Mesodermal cell (in vitro differentiated cells): ENCODE measurements around the gene CCDC38.

Source experiments
- H3K27ac ChIP-seq: 2 replicates; pipeline ENCODE4 v1.7.0; 2013; ENCODE audit warnings: mild to moderate bottlenecking, low read depth, low read length, moderate library complexity; ENCODE audit not compliant: severe bottlenecking
- H3K36me3 ChIP-seq: 2 replicates; pipeline ENCODE4 v1.7.1; 2013; ENCODE audit warnings: mild to moderate bottlenecking, low read length, moderate library complexity; ENCODE audit not compliant: control insufficient read depth, insufficient read depth
- H3K4me1 ChIP-seq: one replicate; pipeline ENCODE4 v1.7.1; 2013; ENCODE audit warnings: mild to moderate bottlenecking, low read length; ENCODE audit not compliant: insufficient read depth, control insufficient read depth, poor library complexity, severe bottlenecking
- H3K4me3 ChIP-seq: 2 replicates; pipeline ENCODE4 v1.7.0; 2013; ENCODE audit warnings: low read length, control low read depth, mild to moderate bottlenecking; ENCODE audit not compliant: insufficient read depth, poor library complexity, severe bottlenecking; ENCODE audit errors: extremely low read depth
- H3K9me3 ChIP-seq: 2 replicates; pipeline ENCODE4 v1.7.1; 2013; ENCODE audit warnings: mild to moderate bottlenecking, low read length, moderate library complexity; ENCODE audit not compliant: control insufficient read depth
- WGBS, 2 experiments: methylation state at CpG; one replicate each; pipeline ENCODE4 v1.1.5; 2013; ENCODE audit warnings: missing lambda C conversion rate in 2 of 2; ENCODE audit not compliant: insufficient coverage in 2 of 2; 5-methylcytosine and 5-hydroxymethylcytosine counted together

CCDC38 gene

DNA sequence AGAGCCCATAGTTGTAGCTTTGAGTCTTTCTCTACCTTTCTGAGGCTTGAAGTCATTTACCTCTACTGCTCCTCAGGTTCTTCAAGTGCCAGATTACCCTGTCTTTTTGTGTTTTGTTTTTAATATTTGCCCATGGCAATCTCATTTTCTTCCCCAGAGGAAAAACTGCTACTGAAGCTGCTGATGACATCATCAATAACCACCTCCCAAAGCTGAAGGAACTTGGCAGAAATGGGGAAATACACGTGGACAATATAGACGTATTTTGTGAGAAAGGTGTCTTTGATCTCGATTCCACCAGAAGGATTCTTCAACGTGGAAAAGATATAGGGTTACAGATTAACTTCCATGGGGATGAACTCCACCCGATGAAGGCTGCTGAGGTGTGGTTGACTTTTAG is 17.8 kb upstream of the CCDC38 start:
- Histone ChIP-seq H3K36me3 (no peaks in the 10 kb centered on the region), H3K9me3 (no peaks in the 10 kb centered on the region), H3K27ac (no peak overlapping the region), H3K4me3 (no peak overlapping the region), H3K4me1 (no peaks in the 10 kb centered on the region)
- 70 to 90% methylated on average over 3 of the region's 5 CpGs for WGBS, 2 experiments

DNA sequence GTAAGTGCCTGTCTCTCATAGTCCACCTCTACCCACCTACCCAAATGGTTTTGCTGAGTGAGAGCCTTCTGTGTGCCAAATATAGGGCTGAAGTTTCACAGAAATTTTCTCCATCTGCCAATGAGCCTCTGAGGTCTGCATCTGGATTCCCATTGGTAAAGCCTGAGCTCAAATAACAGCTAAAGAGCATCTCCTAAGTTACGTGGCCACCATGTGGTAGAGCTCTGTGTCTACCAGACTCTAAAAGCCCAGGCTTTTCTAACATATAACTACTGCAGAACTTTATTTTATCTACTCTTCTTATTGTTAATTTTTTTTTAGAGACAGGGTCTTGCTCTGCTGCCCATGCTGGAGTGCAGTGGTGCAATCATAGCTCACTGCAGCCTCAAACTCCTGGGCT is 16.7 kb upstream of the CCDC38 start:
- Histone ChIP-seq H3K4me1 (no peaks in the 10 kb centered on the region), H3K9me3 (no peaks in the 10 kb centered on the region), H3K4me3 (no peak overlapping the region), H3K27ac (no peak overlapping the region), H3K36me3 (no peaks in the 10 kb centered on the region)
- 71 to 83% methylated on average over 1 of the region's 1 CpG for WGBS, 2 experiments

DNA sequence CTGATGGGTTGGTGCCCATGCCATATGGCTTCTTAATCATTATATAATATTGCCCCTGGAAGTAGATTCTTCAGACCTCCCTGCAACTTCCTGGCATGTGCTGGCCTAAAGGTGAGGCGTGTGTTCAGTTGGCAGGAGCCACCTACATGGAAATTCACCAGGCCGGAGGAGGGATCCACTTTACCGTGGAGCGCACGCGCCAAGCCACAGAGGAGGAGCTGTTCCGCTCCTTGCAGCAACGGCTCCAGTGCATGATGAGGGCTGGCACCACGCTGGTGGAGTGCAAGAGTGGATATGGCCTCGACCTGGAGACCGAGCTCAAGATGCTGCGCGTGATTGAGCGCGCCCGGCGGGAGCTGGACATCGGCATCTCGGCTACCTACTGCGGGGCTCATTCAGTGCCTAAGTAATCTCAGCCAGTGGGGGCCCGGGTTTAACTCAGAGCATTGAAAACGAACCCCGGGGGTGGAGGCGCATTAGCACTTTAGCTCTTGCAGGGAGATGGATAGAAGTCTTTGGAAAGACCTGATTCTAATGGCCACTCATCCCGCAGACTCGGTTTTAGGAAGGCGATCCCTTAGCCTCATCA is 14.2 kb upstream of the CCDC38 start:
- 93 to 94% methylated on average over 23 to 24 of the region's 27 CpGs for WGBS, 2 experiments
- no peaks in the 10 kb centered on the region for H3K9me3 ChIP-seq

DNA sequence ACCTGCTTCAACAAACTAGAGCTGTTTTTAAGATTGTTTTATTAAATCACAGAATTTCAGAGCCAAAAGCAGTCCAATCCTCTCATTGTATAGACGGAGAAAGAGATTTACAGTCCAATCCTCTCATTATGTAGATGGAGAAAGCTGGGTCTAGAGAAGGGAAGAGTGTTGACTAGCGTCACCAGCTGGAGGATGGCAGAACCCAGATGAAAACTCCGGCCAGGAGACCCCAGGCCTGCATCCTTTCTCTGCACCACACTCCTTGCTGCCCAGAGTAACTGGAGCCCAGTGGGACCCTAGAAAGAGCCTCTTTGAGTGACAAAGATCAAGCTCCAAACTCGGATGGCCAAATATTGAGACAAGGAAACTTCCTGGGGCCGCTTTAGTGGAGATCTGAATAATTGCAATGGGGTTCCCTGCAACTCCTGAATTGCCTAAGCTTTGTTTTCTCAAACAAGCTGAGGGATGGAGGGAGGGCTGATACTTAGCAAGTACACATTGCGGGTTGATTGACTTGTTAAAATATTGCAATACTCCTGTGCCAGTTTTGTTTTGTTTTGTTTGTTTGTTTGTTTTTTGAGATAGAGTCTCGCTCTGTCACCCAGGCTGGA is 13.2 kb upstream of the CCDC38 start:
- Histone ChIP-seq H3K36me3 (no peaks in the 10 kb centered on the region), H3K9me3 (no peaks in the 10 kb centered on the region), H3K27ac (no peak overlapping the region), H3K4me3 (no peak overlapping the region), H3K4me1 (no peaks in the 10 kb centered on the region)
- WGBS, 2 experiments, result 83 to 90% methylated on average over 5 of the region's 7 CpGs

More for the DNA sequence above, 14.2 kb upstream of the CCDC38 start:
- H3K4me3 ChIP-seq, result no peak overlapping the region
- H3K4me1 ChIP-seq, result no peaks in the 10 kb centered on the region
- H3K36me3 ChIP-seq, result no peaks in the 10 kb centered on the region
- no peak overlapping the region for H3K27ac ChIP-seq

DNA sequence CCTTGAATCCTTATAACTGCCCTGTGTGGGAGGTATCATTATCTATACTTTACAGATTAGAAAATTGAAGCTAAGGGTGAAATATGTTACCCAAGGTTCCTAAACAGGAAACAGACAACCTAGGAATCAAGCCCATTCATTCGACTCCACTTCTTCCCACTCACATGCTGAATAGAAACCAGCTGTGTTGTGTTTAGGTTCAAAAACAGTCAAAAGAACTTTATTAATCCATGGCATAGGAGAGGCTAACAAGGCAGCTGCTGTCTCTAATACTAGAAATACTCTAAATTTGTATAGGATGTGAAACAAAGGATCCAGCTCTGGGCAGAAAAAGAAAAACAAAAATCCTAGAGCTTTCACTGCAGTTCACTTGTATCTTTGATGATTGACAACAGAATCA is 10.6 kb upstream of the CCDC38 start:
- no peaks in the 10 kb centered on the region for H3K9me3 ChIP-seq
- no peak overlapping the region for H3K27ac ChIP-seq
- WGBS, 2 experiments, result no CpG with 5 or more reads among the region's 1 CpG
- H3K4me1 ChIP-seq, result no peaks in the 10 kb centered on the region
- no peaks in the 10 kb centered on the region for H3K36me3 ChIP-seq
- no peak overlapping the region for H3K4me3 ChIP-seq

DNA sequence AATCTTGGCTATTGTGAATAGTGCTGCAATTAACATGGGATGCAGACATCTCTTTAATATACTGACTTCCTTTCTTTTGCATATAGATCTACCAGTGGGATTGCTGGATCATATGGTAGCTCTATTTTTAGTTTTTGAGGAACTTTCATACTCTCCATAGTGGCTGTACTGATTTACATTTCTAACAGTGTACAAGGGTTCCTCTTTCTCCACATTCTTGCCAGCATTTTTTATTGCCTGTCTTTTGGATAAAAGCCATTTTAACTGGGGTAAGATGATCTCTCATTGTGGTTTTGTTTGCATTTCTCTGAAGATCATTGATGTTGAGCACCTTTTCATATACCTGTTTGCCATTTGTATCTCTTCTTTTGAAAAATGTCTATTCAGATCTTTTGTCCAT is 9.1 kb upstream of the CCDC38 start:
- no peak overlapping the region for H3K27ac ChIP-seq
- no peak overlapping the region for H3K4me3 ChIP-seq
- H3K36me3 ChIP-seq, result no peaks in the 10 kb centered on the region
- no peaks in the 10 kb centered on the region for H3K4me1 ChIP-seq
- no peaks in the 10 kb centered on the region for H3K9me3 ChIP-seq

DNA sequence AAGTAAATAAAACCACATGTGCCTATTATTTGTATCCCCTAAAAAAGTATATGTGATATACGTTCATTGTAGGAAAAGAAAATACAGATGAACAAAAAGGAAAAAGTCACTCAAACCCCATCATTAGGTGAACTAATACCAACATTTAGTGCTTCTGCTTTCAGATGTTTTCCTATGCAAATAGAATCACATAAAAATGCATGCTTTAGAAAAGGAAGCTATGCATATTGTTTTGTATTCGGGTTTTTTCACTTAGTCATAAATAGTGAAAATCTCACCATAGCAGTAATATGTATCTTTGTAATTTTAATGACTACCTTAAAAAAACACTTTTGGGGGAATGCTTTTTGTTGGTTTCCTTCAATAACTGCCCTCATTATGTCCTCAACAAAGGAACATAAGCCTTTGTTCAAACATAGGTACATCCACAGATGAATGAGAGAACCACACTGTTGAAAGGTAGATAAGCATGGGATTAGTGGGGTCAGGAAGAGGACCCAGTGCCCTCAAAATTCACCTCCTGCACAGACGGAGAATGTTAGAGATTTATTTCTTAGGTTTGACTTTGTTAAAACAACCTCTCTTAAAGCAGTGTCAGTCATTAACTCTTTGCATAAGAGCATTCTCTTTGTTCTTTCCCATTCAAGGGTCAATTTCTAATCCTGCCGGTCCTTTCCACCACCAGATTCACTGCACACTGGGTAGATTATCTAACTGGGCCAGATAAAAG is 7.2 kb upstream of the CCDC38 start:
- H3K9me3 ChIP-seq, result no peaks in the 10 kb centered on the region
- H3K27ac ChIP-seq, result no peak overlapping the region
- no CpG with 5 or more reads among the region's 4 CpGs for WGBS, 2 experiments
- H3K36me3 ChIP-seq, result no peaks in the 10 kb centered on the region
- H3K4me1 ChIP-seq, result no peaks in the 10 kb centered on the region
- no peak overlapping the region for H3K4me3 ChIP-seq

DNA sequence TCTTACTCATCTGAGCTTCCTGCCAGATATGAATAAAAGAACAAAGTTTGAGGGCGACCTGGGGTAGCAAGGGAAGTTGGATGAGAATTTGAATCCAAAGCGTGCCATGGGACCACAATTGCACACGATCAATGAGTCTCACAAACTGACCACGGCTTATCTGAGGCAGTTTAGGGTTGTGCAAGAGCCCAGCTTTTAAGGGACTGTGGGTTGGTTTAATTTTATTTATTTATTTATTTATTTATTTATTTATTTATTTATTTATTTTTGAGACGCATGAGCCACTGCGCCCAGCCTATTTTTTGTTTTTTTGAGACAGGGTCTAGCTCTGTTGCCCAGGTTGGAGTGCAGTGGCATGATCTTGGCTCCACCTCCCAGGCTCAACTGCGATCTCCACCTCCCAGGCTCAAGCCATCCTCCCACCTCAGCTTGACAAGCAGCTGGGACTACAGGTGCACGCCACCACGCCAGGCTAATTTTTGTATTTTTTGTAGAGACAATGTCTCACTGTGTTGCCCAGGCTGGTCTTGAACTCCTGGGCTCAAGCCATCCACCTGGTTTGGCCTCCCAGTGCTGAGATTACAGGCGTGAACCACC is 1.8 kb upstream of the CCDC38 start:
- H3K9me3 ChIP-seq, result no peaks in the 10 kb centered on the region
- 82 to 91% methylated on average over 3 to 6 of the region's 10 CpGs for WGBS, 2 experiments
- H3K4me1 ChIP-seq, result peaks cover 5% of the 10 kb centered on the region
- no peak overlapping the region for H3K27ac ChIP-seq
- H3K36me3 ChIP-seq, result no peaks in the 10 kb centered on the region
- no peak overlapping the region for H3K4me3 ChIP-seq

DNA sequence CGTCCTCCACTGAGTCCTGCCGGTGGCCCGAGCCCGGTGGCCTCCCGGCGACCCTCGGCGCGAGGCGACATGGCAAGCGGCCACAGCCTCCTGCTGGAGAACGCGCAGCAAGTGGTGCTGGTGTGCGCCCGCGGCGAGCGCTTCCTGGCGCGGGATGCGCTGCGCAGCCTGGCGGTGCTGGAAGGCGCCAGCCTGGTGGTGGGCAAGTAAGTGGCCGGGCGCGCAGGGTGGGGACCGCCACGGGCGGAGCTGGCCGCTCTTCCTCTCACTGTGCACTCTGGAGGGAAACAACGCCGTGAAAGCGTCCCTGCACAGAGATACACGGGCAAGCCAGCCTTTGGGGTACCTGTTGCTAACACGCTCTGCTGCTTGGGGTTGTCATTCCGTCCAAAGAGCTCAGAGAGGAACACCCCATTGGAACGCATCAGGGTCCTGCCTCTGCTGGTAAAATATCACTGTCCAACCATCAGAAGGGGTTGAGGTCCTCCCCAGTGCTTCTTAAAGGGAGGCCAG is 972 bp upstream of the CCDC38 start, which contains the start of gene AMDHD1:
TSS of gene AMDHD1 (plus strand) at position 2 of the 513 bp plus-strand sequence. CDS start at position 70, 68 bp downstream.
- Histone ChIP-seq H3K4me3 (peak within 1 kb of the TSS; percentile 68), H3K4me1 (peaks cover 5% of the 10 kb centered on the region), H3K27ac (peak within 1 kb of the TSS; percentile 10), H3K36me3 (no peaks in the 10 kb centered on the region), H3K9me3 (no peaks in the 10 kb centered on the region)
- 4 to 6% methylated on average over 19 to 27 of the region's 38 CpGs for WGBS, 2 experiments

DNA sequence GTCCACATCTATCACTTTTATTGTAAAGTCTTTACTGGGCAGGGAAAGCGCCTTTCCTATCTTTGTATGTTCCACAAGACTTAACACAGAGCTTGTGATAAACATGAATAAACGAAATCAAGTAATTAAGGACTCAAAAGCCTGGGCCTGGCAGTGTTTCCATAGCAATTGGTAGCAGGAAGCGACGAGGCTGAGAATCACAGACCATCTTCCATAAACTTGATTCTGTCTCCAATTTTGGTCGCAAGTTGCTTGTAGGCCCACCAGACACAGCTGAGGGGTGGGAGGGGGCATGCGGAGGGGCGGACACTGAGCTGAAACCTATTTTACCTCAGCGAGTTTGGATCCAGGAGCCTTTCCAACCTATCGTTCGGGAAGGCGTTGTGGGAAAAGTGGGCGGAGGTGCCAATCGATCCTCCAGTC is 302 bp downstream of the CCDC38 start:
- WGBS, 2 experiments, result 0 to 13% methylated on average over 6 to 7 of the region's 13 CpGs

More for the DNA sequence above, 302 bp downstream of the CCDC38 start:
- Histone ChIP-seq H3K4me1 (peaks cover 5% of the 10 kb centered on the region), H3K9me3 (no peaks in the 10 kb centered on the region), H3K36me3 (no peaks in the 10 kb centered on the region), H3K4me3 (peak overlapping the region; percentile 68), H3K27ac (no peak overlapping the region)
